Stimulated activated CD4-positive, alpha-beta T cell treated with anti-CD3 and anti-CD28 coated beads, Interleukin-1b, Interleukin-23, amount 100 ng/mL, for 24 hours (primary cell): ENCODE measurements around the gene ADARB1.
A peak's percentile ranks its signal among the peaks of the same experiment; 100 is the strongest.

Experiments
- DNase-seq, 4 experiments: peaks; one replicate each; pipeline ENCODE4 v3.0.0-alpha.2; 2020; ENCODE audit warnings: low read depth in 4 of 4, low spot score in 1 of 4

The ADARB1 gene

GRCh38 chr21:45074818-45075595, 627 bp downstream of the ADARB1 start:
- DNase-seq, result peak in 1 of 4 experiments; percentile 23

GRCh38 chr21:45075596-45076244, 1.3 kb downstream of the ADARB1 start:
- DNase-seq, result no peak

- no peak for DNase-seq
These were observed 1.9 kb downstream of the ADARB1 start for GRCh38 chr21:45076245-45076711.

DNA sequence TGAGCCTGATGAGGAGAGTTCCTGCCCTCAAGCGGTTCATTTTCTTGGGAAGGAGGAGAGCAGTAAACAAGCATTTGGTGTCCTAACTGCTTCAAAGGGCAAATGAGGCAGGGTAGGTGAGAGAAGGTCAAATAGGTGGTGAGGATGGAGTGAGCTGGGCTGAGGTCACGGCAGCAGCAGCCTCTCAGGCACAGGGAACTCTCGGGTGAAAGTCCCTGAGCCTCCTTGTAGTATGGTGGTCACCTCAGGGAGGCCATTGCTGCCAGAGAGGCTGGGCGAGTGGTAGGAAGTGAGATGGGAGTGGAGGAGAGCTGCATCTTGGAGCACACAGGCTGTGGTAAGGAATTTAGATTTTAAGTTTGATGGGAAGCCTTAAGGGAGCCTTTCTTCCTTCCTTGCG, 4.0 kb downstream of the ADARB1 start:
- no peak for DNase-seq

DNA sequence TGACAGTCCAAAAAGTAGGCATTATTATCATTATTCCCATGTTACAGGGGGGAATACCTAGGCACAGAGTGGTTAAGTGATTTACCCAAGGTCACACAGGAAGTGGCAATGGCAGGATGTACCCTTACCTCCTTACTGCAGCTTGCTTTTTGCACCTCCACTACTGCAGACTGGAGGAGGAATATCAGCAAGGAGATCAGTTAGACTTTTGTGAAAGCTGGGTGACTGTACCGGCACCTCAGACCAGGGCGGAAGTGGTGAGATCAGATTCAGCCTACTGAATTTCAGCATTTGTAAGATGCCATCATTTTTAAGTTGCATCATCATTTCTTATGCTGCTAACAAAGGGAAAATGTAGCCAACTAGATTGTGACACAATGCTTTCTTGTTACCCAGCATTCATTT, 4.5 kb downstream of the ADARB1 start:
- peak in 3 of 4 experiments; percentile 28 to 61 (median 50) for DNase-seq

DNA sequence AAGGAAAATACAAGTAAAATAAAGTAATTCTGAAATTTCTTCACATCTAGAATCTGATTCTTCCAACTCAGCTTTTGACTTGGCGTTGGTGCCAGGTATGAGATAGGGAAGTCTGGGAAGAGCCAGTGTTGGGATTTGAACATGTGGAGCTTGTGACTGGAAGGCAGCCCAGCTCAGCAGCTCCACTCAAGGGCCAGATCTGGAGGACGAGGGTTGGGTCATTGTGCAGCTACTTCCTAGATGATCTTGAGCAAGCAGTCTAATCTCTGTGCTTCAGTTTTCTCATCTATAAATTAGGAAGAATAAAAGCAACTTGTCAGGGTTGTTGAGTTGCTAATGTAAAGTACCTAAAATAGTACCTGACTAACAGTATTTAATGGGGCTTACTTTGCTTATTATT, 5.0 kb downstream of the ADARB1 start:
- no peak for DNase-seq

GRCh38 chr21:45080232-45080631, 5.9 kb downstream of the ADARB1 start:
- DNase-seq, result no peak

DNA sequence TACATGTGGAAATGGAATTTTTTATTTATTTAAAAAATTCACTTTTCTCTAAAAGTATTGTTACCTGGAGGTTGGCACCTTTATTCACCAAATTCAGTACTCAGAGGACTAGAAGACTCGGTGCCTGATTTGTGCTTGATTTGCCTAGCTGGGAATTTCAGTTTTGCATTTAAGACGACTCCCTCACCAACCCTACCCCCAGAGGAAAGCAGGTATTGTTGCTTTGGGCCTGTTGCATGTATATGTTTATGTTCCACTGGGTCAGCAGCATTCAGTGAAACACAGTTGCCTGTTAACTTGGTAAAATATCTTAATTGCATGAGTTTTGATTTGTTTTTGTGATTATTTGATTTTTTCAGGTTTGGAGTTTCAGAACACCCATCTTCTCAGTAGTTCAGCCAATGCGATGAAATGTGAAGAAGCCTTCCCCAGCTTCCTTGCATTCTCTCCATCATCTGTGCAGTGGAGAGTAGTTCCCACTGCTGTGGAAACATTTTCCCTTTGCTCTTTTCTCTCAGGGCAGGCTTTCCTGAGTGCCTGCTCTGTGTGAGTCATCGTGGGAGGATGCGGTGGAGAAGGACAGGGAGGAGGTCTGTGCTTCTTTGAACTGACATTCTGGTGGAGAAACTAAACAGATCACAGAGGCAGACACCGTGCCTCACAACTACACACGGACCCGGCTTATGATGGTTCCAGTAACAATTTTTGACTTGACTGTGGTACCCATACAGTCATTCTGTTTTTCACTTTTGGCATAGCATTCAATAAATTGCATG, 6.4 kb downstream of the ADARB1 start:
- peak in 1 of 4 experiments; percentile 24 for DNase-seq

- DNase-seq, result no peak
These were observed 7.3 kb downstream of the ADARB1 start for GRCh38 chr21:45081636-45082035.

GRCh38 chr21:45082736-45083135, 8.4 kb downstream of the ADARB1 start:
- DNase-seq, result no peak

GRCh38 chr21:45084121-45084520, 9.7 kb downstream of the ADARB1 start:
- no peak for DNase-seq

DNA sequence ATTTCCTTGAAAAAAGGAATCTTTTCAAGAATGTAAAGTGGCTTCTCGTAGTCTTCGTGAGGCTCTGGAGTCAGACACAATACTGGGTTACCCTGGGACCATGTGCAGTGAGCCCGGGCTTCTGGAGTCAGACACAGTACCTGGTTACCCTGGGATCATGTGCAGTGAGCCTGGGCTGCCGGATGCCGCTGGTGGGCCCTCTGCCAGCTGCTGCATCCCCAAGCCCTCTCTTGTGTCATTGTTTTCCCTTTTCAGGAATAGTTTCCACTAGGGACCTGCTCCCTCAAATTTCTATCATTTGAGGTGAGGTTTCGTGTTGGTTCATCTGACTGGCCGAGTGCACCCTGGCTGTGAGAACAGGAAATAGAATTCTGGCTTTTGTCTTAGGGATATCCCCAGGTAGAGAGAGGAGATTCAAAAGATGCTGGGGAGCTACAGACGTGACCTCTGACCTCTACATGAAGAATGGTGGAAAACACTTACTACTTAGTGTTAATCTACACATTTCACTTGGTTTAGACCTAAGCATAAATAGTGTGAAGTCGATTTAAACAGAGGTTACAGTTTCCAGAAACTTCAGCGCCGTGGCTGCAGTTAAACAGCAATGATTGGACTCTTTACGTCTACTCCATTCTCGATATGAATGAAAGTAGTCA, 10.6 kb downstream of the ADARB1 start:
- no peak for DNase-seq

GRCh38 chr21:45085700-45086099, 11.3 kb downstream of the ADARB1 start:
- DNase-seq, result no peak

DNA sequence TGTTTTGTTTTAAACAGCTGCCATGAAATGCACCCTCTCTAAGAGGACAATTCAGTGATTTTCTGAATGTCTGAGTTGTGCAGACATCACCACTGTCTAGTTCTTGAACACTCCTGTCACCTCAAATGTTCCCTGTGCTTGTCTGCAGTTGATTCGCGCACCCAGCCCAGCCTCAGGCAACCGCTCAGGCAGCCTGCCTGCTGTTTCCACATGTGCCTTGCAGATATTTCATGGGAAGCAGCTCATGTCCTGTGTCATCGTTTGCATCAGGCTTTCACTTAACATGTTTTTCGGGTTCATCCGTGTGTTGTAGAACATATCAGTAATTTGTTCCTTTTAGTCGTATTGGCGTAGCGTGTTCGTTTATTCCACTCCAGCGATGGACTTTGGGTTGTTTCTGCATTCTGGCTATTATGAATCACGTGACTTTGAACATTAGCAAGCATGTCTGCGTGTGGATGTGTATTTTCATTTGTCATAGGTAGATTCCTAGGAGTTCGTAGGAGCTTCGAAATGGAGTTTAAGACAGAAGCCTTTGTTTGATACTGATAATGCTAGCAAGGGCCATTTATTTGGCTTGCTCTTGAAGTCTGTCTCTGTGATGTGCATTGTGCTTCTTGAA, 12.1 kb downstream of the ADARB1 start:
- no peak for DNase-seq

- DNase-seq, result no peak
These were observed 12.8 kb downstream of the ADARB1 start for GRCh38 chr21:45087022-45087823.

DNA sequence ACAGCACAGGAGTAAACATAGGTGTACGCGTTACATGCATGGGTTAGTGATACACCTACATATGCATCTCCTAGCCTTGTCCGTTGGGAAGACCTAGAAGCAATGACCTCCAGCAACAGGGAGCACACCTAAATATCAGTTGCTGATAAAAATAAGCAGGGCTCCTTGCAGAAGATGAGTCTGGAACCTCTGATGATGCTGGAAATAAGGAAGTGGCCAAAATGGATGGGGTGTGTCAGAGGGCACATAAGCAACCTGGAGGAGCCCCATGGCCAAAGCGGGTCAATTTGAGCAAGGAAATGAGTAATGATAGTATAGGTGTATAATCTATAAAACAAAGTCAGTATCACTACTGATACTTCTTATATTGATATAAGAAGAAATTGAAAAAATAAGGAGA, 13.7 kb downstream of the ADARB1 start:
- no peak for DNase-seq

DNA sequence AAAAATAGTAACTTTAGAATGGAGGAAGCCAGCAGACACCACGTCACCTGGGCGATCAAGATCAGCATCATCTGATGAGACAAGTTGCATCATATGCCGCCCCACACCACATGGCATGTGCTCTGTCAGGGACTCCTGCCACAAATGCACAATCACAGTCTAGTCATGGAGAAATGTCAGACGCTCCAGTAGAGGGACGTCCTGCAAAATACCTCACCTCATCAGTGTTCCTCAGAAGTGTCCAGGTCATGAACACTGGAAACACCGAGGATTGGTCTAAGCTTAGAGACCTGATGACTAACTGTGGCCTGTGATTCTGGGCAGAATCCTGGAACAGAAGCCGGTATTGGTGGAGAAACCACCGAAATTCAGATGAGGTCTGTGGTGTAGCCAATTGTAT, 14.3 kb downstream of the ADARB1 start:
- no peak for DNase-seq

DNA sequence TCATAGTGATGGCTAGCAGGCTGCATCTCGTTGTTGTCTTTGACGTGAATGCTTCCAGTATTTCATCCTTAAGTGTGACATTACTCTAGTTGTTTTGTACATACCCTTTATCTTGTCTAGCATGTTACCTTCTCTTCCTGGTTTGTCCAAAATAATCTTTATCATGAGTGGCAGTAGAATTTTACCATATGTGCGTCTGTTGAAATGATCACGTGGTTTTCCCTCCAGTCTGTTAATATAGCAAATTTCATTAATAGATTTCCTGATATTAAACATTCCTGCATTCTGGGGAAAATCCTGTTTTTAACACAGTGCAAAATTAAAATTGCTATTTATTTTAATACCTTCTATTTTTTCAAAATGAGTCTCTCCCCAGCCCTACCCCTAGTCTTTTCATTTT, 15.6 kb downstream of the ADARB1 start:
- no peak for DNase-seq

DNA sequence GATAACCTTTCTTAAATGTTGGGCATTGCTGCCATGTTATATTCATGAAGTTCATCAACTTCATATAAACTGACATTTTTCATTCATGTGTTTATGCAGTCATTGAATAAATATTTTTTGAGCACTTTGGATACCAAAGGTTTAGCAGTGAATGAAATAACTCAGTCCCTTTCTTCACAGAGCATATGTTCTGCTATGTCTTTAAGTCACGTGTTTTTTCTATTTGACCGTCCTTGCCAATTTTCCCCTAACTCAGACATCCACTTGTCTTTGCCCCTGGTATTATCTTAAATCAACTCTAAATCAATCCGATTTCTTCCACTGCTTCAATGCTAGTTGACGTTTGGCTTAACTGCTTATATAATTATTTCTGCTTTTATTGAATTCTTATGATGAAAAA, 16.6 kb downstream of the ADARB1 start:
- DNase-seq, result no peak
